Measurements from ENCODE around the gene NES. TPM values are rescaled to one million over a fixed set of nuclear protein-coding genes. Genes with fewer than 3 reads are reported as not detected.
A peak's percentile ranks its signal among the peaks of the same experiment; 100 is the strongest.

Gene NES
- total RNA-seq, 1 donor from 2014 or later: 74.1 TPM

- intact Hi-C loops (cut with DNase I): no loop called here
- peaks cover 0 to 7% of the 10 kb centered on the region in 2 donors for H3K36me3 ChIP-seq
- no peaks in the 10 kb centered on the region for H3K27me3 ChIP-seq
- peak overlapping the region; percentile 88 to 90 for H3K27ac ChIP-seq
- H3K4me1 ChIP-seq: peaks cover 30 to 52% of the 10 kb centered on the region in 2 donors
- DNase-seq (ENCODE audit: low spot score in 2 of 2): no peak
- no peak for TF ChIP-seq CTCF (IDR thresholded peaks at IDR 0.05)
- H3K4me3 ChIP-seq: no peak overlapping the region
- H3K9me3 ChIP-seq: no peaks in the 10 kb centered on the region
These were observed 10.2 kb downstream of the NES start for GRCh38 chr1:156666862-156667609.

GRCh38 chr1:156665539-156665938 is 11.7 kb downstream of the NES start:
- Histone ChIP-seq H3K9me3 (no peaks in the 10 kb centered on the region), H3K36me3 (no peaks in the 10 kb centered on the region), H3K27ac (peak overlapping the region; percentile 88 to 90), H3K4me3 (peak overlapping the region in 1 of 2 donors; percentile 24), H3K4me1 (peaks cover 35 to 65% of the 10 kb centered on the region in 2 donors), H3K27me3 (no peaks in the 10 kb centered on the region)
- intact Hi-C loops (cut with DNase I): no loop called here
- no peak for DNase-seq (ENCODE audit: low spot score in 2 of 2)
- TF ChIP-seq CTCF (IDR thresholded peaks at IDR 0.05): no peak

- H3K4me1 ChIP-seq: peaks cover 36 to 68% of the 10 kb centered on the region in 2 donors
- TF ChIP-seq CTCF (IDR thresholded peaks at IDR 0.05): no peak
- H3K27me3 ChIP-seq: no peaks in the 10 kb centered on the region
- intact Hi-C loops (cut with DNase I): loop anchor here (5.0 kb wide), 1 partner anchor 163 kb away; the partner anchor contains the start of gene MEF2D
- DNase-seq (ENCODE audit: low spot score in 2 of 2): peak in 1 of 2 donors; percentile 80
- H3K4me3 ChIP-seq: peak overlapping the region in 1 of 2 donors; percentile 24
- H3K9me3 ChIP-seq: no peaks in the 10 kb centered on the region
- peak overlapping the region; percentile 88 to 90 for H3K27ac ChIP-seq
- H3K36me3 ChIP-seq: no peaks in the 10 kb centered on the region
These were observed 12.3 kb downstream of the NES start for GRCh38 chr1:156664767-156665411.

- Histone ChIP-seq H3K36me3 (no peaks in the 10 kb centered on the region), H3K4me1 (peaks cover 43 to 72% of the 10 kb centered on the region in 2 donors), H3K27me3 (no peaks in the 10 kb centered on the region), H3K27ac (peak overlapping the region; percentile 88 to 90), H3K9me3 (no peaks in the 10 kb centered on the region), H3K4me3 (peak overlapping the region in 1 of 2 donors; percentile 24)
- no peak for TF ChIP-seq CTCF (IDR thresholded peaks at IDR 0.05)
- no peak for DNase-seq (ENCODE audit: low spot score in 2 of 2)
- intact Hi-C loops (cut with DNase I): loop anchor here (5.0 kb wide), 1 partner anchor 162 kb away; the partner anchor contains the start of gene MEF2D
These were observed 13.0 kb downstream of the NES start for GRCh38 chr1:156664046-156664766.

- H3K27ac ChIP-seq: peak overlapping the region; percentile 88 to 90
- H3K4me3 ChIP-seq: no peak overlapping the region
- no peaks in the 10 kb centered on the region for H3K27me3 ChIP-seq
- H3K9me3 ChIP-seq: no peaks in the 10 kb centered on the region
- TF ChIP-seq CTCF (IDR thresholded peaks at IDR 0.05): no peak
- H3K4me1 ChIP-seq: peaks cover 45 to 73% of the 10 kb centered on the region in 2 donors
- peak; percentile 53 to 92 for DNase-seq (ENCODE audit: low spot score in 2 of 2)
- intact Hi-C loops (cut with DNase I): loop anchor here (5.0 kb wide), 1 partner anchor 161 kb away; the partner anchor contains the start of gene MEF2D
- H3K36me3 ChIP-seq: no peaks in the 10 kb centered on the region
These were observed 14.0 kb downstream of the NES start for GRCh38 chr1:156663178-156663577.
